Panc1 (cell line): ENCODE results near the gene CCNI. TPM values are rescaled to one million over a fixed set of nuclear protein-coding genes. Genes with fewer than 3 reads are reported as not detected.

Experiments
- ATAC-seq: fragments of 200-7000 bp; cut with Tn5 transposase; 2 replicates; pipeline ENCODE4 v1.9.1; 2020; ENCODE audit warnings: mild to moderate bottlenecking, moderate library complexity
- BruUV-seq: library from RNA; stranded (reverse); fragments of 400-500 nt; replicated peaks from 2 replicates; lab custom pipeline; 2021; lab: Mats Ljungman, UMichigan
- CTCF ChIA-PET: fragments of 300-600 bp; sonication (Branson Sonifier 250); formaldehyde crosslinking; loops from one replicate; lab custom pipeline; 2022; ENCODE audit warnings: antibody characterized with exemption; lab: Charles Lee
- POLR2A ChIA-PET: fragments of 300-600 bp; sonication (Branson Sonifier 250); formaldehyde crosslinking; loops from one replicate; lab custom pipeline; 2022; ENCODE audit warnings: antibody characterized with exemption; lab: Charles Lee
- DNase-seq: peaks from one replicate; pipeline ENCODE4 v3.0.0-alpha.2; 2010; ENCODE audit warnings: low read depth, low spot score
- H3K27ac ChIP-seq: 2 replicates; pipeline ENCODE4 v1.5.1; 2011; ENCODE audit warnings: mild to moderate bottlenecking, low read length, inconsistent platforms
- H3K27me3 ChIP-seq: fragments of 200-500 bp; sonication (Bioruptor generic); 2 replicates; pipeline ENCODE4 v1.6.0; 2014; ENCODE audit warnings: low read length, inconsistent platforms; ENCODE audit not compliant: control insufficient read depth, insufficient read depth
- H3K36me3 ChIP-seq: fragments of 200-500 bp; sonication (Bioruptor generic); 2 replicates; pipeline ENCODE4 v1.5.1; 2014; ENCODE audit warnings: inconsistent platforms, mild to moderate bottlenecking, low read length, moderate library complexity; ENCODE audit not compliant: control insufficient read depth, insufficient read depth
- H3K4me1 ChIP-seq: 2 replicates; pipeline ENCODE4 v1.5.1; 2011; ENCODE audit warnings: inconsistent platforms, mild to moderate bottlenecking, low read length, moderate library complexity; ENCODE audit not compliant: control insufficient read depth, insufficient read depth
- H3K4me3 ChIP-seq, 2 experiments: 2 replicates each; pipeline ENCODE4 v1.5.1; 2011 to 2012; ENCODE audit warnings: low read depth in 2 of 2, low read length in 2 of 2, mild to moderate bottlenecking in 2 of 2, inconsistent platforms in 1 of 2, moderate library complexity in 1 of 2
- H3K9me3 ChIP-seq: fragments of 200-500 bp; sonication (Bioruptor generic); 2 replicates; pipeline ENCODE4 v1.5.1; 2014; ENCODE audit warnings: low read depth, mild to moderate bottlenecking, inconsistent platforms, low read length, moderate library complexity; ENCODE audit not compliant: control insufficient read depth, insufficient read depth
- CTCF ChIP-seq: fragments of 450-650 bp; IDR thresholded peaks from 2 replicates; pipeline ENCODE4 v1.5.1; 2017; ENCODE audit warnings: mild to moderate bottlenecking
- POLR2AphosphoS5 ChIP-seq: IDR thresholded peaks from 2 replicates; pipeline ENCODE4 v1.6.1; 2012; ENCODE audit warnings: mild to moderate bottlenecking, low read depth, low read length, moderate library complexity
- REST ChIP-seq, 2 experiments: IDR thresholded peaks; 2 replicates each; pipeline ENCODE4 v1.6.1; 2011 to 2012; ENCODE audit warnings: low read depth in 2 of 2, control low read depth in 1 of 2, low read length in 1 of 2, mild to moderate bottlenecking in 1 of 2, moderate library complexity in 1 of 2; ENCODE audit not compliant: insufficient read depth in 1 of 2
- SIN3A ChIP-seq: IDR thresholded peaks from 2 replicates; pipeline ENCODE4 v1.6.1; 2012; ENCODE audit warnings: low read depth, mild to moderate bottlenecking, low read length, moderate library complexity, borderline replicate concordance; ENCODE audit not compliant: insufficient read depth
- TCF7L2 ChIP-seq: IDR thresholded peaks from 2 replicates; pipeline ENCODE4 v1.6.1; 2011; ENCODE audit warnings: mild to moderate bottlenecking, low read depth, low read length, inconsistent platforms
- in situ Hi-C: cut with HindIII; loops from 2 replicates; pipeline ENCODE4 v1.10.0; 2016; ENCODE audit warnings: low sequenced_read_pairs, low pct_unique_long_range_greater_than_20kb
- intact Hi-C: fragments of 100-400 bp; cut with micrococcal nuclease; formaldehyde crosslinking; loops from one replicate; pipeline ENCODE4 v1.10.0; 2022; ENCODE audit not compliant: unreplicated experiment
- total RNA-seq: library from RNA; stranded (reverse); gene quantifications from one replicate; pipeline ENCODE4 v1.2.1, GENCODE V29; 2021; ENCODE audit not compliant: unreplicated experiment

CCNI gene
- total RNA-seq, 1 experiment from 2014 or later: 125 TPM

- in situ Hi-C loops (no loop called here), intact Hi-C loops (no loop called here)
- ATAC-seq (no peak), DNase-seq (no peak)
- H3K36me3 ChIP-seq: peaks cover 4% of the 10 kb centered on the region; the same call in 1 of the 2 replicates
- no TSS peak for BruUV-seq
- H3K4me1 ChIP-seq: no peaks in the 10 kb centered on the region
- CTCF ChIA-PET: no interaction called here
- H3K4me3 ChIP-seq: no peak overlapping the region
- no peaks in the 10 kb centered on the region for H3K27me3 ChIP-seq
- TF ChIP-seq SIN3A (no peak), CTCF (no peak), POLR2AphosphoS5 (no peak)
- no peaks in the 10 kb centered on the region for H3K9me3 ChIP-seq
- POLR2A ChIA-PET: interaction anchor here (0.6 kb wide), 1 partner anchor 273 kb away, joined by 3 read pairs; no protein-coding TSS in a partner anchor
- H3K27ac ChIP-seq: no peak overlapping the region
These were observed 47.5 kb downstream of the CCNI start for GRCh38 chr4:77028246-77028645.

- H3K27me3 ChIP-seq: no peaks in the 10 kb centered on the region
- TF ChIP-seq SIN3A (no peak), TCF7L2 (no peak), CTCF (no peak), POLR2AphosphoS5 (no peak)
- no peaks in the 10 kb centered on the region for H3K4me1 ChIP-seq
- POLR2A ChIA-PET: no interaction called here
- H3K36me3 ChIP-seq: peaks cover 2% of the 10 kb centered on the region; the same call in 1 of the 2 replicates
- DNase-seq: no peak
- intact Hi-C loops (no loop called here), in situ Hi-C loops (no loop called here)
- CTCF ChIA-PET: no interaction called here
- H3K4me3 ChIP-seq: no peak overlapping the region
- BruUV-seq: no TSS peak
- ATAC-seq: no peak
- H3K27ac ChIP-seq: no peak overlapping the region
- H3K9me3 ChIP-seq: no peaks in the 10 kb centered on the region
These were observed 49.5 kb downstream of the CCNI start for GRCh38 chr4:77026322-77026704.

- in situ Hi-C loops: no loop called here
- CTCF ChIA-PET: no interaction called here
These were observed 50.0 kb downstream of the CCNI start for GRCh38 chr4:77025643-77026321.

More at GRCh38 chr4:77025643-77026321, 50.0 kb downstream of the CCNI start:
- no peaks in the 10 kb centered on the region for H3K27me3 ChIP-seq
- POLR2A ChIA-PET: no interaction called here
- ATAC-seq: no peak
- TF ChIP-seq TCF7L2: no peak
- TF ChIP-seq SIN3A: no peak
- no peak for TF ChIP-seq REST (IDR thresholded peaks at IDR 0.05; ENCODE audit: insufficient read depth in 1 of 2, low read depth in 2 of 2, low read length in 1 of 2)
- TF ChIP-seq CTCF: no peak
- TF ChIP-seq POLR2AphosphoS5: no peak
- BruUV-seq: no TSS peak
- no peaks in the 10 kb centered on the region for H3K4me1 ChIP-seq
- no peak overlapping the region for H3K4me3 ChIP-seq
- DNase-seq: no peak
- H3K27ac ChIP-seq: no peak overlapping the region
- intact Hi-C loops: no loop called here
- H3K9me3 ChIP-seq: no peaks in the 10 kb centered on the region
- H3K36me3 ChIP-seq: no peaks in the 10 kb centered on the region; the same call in 1 of the 2 replicates
